Mesendoderm (in vitro differentiated cells): Measurements from ENCODE around the gene CNIH3.

Experiments used
- DNase-seq: peaks from one replicate; pipeline ENCODE4 v3.0.0; 2013
- H2AK5ac ChIP-seq: 2 replicates; pipeline ENCODE4 v1.6.1; 2013; ENCODE audit warnings: low read length, inconsistent platforms
- H2BK120ac ChIP-seq: 2 replicates; pipeline ENCODE4 v1.6.1; 2013; ENCODE audit warnings: low read depth, mild to moderate bottlenecking, low read length, moderate library complexity, mixed read lengths
- H2BK15ac ChIP-seq: replicated peaks from 2 replicates; pipeline ENCODE4 v1.6.1; 2013; ENCODE audit warnings: low read depth, mild to moderate bottlenecking, moderate library complexity
- H2BK5ac ChIP-seq: 2 replicates; pipeline ENCODE4 v1.6.1; 2013; ENCODE audit warnings: low read length, inconsistent platforms
- H3K18ac ChIP-seq: 2 replicates; pipeline ENCODE4 v1.6.1; 2013; ENCODE audit warnings: mild to moderate bottlenecking, low read length, mixed read lengths
- H3K23ac ChIP-seq: one replicate; pipeline ENCODE4 v1.6.1; 2013; ENCODE audit warnings: low read length
- H3K27ac ChIP-seq: 2 replicates; pipeline ENCODE4 v1.5.1; 2013; ENCODE audit warnings: low read depth, mild to moderate bottlenecking, inconsistent platforms, low read length, moderate library complexity
- H3K27me3 ChIP-seq: 2 replicates; pipeline ENCODE4 v1.6.1; 2013; ENCODE audit warnings: low read length, control low read depth, mild to moderate bottlenecking, inconsistent platforms; ENCODE audit not compliant: insufficient read depth, poor library complexity
- H3K36me3 ChIP-seq: 2 replicates; pipeline ENCODE4 v1.6.1; 2013; ENCODE audit warnings: low read length, inconsistent platforms; ENCODE audit not compliant: control insufficient read depth, insufficient read depth
- H3K4ac ChIP-seq: one replicate; pipeline ENCODE4 v1.6.1; 2013; ENCODE audit warnings: low read depth, mild to moderate bottlenecking, low read length, moderate library complexity
- H3K4me1 ChIP-seq: 2 replicates; pipeline ENCODE4 v1.6.1; 2013; ENCODE audit warnings: low read depth, low read length, inconsistent platforms; ENCODE audit not compliant: control insufficient read depth
- H3K4me2 ChIP-seq: 2 replicates; pipeline ENCODE4 v1.6.1; 2013; ENCODE audit warnings: low read length
- H3K4me3 ChIP-seq: 2 replicates; pipeline ENCODE4 v1.5.1; 2013; ENCODE audit warnings: mild to moderate bottlenecking, low read length
- H3K56ac ChIP-seq: one replicate; pipeline ENCODE4 v1.6.1; 2013; ENCODE audit warnings: low read length
- H3K79me1 ChIP-seq: 2 replicates; pipeline ENCODE4 v1.6.1; 2013; ENCODE audit warnings: low read length, inconsistent platforms
- H3K79me2 ChIP-seq: 2 replicates; pipeline ENCODE4 v1.6.1; 2013; ENCODE audit warnings: mild to moderate bottlenecking, low read length; ENCODE audit not compliant: control insufficient read depth, insufficient read depth
- H3K9ac ChIP-seq: 2 replicates; pipeline ENCODE4 v1.6.1; 2013; ENCODE audit warnings: low read length, inconsistent platforms
- H4K5ac ChIP-seq: one replicate; pipeline ENCODE4 v1.6.1; 2013; ENCODE audit warnings: low read length
- H4K8ac ChIP-seq: one replicate; pipeline ENCODE4 v1.6.1; 2013; ENCODE audit warnings: low read depth, mild to moderate bottlenecking, control low read depth, low read length, moderate library complexity
- WGBS: extraction: QIAGEN DNeasy Blood & Tissue Kit; methylation state at CpG from one replicate; pipeline ENCODE4 v1.1.7; 2013; ENCODE audit warnings: low lambda C conversion rate, missing lambda C conversion rate; ENCODE audit not compliant: insufficient coverage; ENCODE audit errors: extremely low coverage; 5-methylcytosine and 5-hydroxymethylcytosine counted together

CNIH3 gene

GRCh38 chr1:224740685-224741052, 124.6 kb downstream of the CNIH3 start:
- H3K79me1 ChIP-seq, result no peaks in the 10 kb centered on the region
- no peak overlapping the region for H2AK5ac ChIP-seq
- no peaks in the 10 kb centered on the region for H3K79me2 ChIP-seq
- no peak overlapping the region for H2BK120ac ChIP-seq
- no peak overlapping the region for H4K8ac ChIP-seq
- no CpG with 5 or more reads among the region's 5 CpGs for WGBS
- no peaks in the 10 kb centered on the region for H3K36me3 ChIP-seq
- DNase-seq, result no peak
- no peak overlapping the region for H3K4me3 ChIP-seq
- no peak overlapping the region for H2BK15ac ChIP-seq
- peaks cover 6% of the 10 kb centered on the region for H3K4me1 ChIP-seq
- no peak overlapping the region for H2BK5ac ChIP-seq
- H3K4me2 ChIP-seq, result no peak overlapping the region
- H3K27me3 ChIP-seq, result no peaks in the 10 kb centered on the region
- no peak overlapping the region for H4K5ac ChIP-seq
- no peak overlapping the region for H3K27ac ChIP-seq
- H3K23ac ChIP-seq, result no peak overlapping the region
- no peak overlapping the region for H3K9ac ChIP-seq
- no peak overlapping the region for H3K56ac ChIP-seq
- no peak overlapping the region for H3K4ac ChIP-seq
- H3K18ac ChIP-seq, result no peak overlapping the region

GRCh38 chr1:224742349-224742748, 126.2 kb downstream of the CNIH3 start:
- no peak overlapping the region for H3K4ac ChIP-seq
- H3K23ac ChIP-seq, result no peak overlapping the region
- no peaks in the 10 kb centered on the region for H3K79me1 ChIP-seq
- H3K36me3 ChIP-seq, result no peaks in the 10 kb centered on the region
- no peak overlapping the region for H2AK5ac ChIP-seq
- no peak for DNase-seq
- H3K18ac ChIP-seq, result no peak overlapping the region
- H4K5ac ChIP-seq, result no peak overlapping the region
- no peak overlapping the region for H3K9ac ChIP-seq
- H4K8ac ChIP-seq, result no peak overlapping the region
- H2BK120ac ChIP-seq, result no peak overlapping the region
- no peaks in the 10 kb centered on the region for H3K27me3 ChIP-seq
- no peaks in the 10 kb centered on the region for H3K79me2 ChIP-seq
- no peak overlapping the region for H2BK5ac ChIP-seq
- H3K27ac ChIP-seq, result no peak overlapping the region
- no peak overlapping the region for H3K56ac ChIP-seq
- no peak overlapping the region for H3K4me3 ChIP-seq
- H3K4me1 ChIP-seq, result peaks cover under 1% of the 10 kb centered on the region
- H2BK15ac ChIP-seq, result no peak overlapping the region
- no peak overlapping the region for H3K4me2 ChIP-seq
- no CpG with 5 or more reads among the region's 6 CpGs for WGBS

- H3K4me3 ChIP-seq, result no peak overlapping the region
- H2AK5ac ChIP-seq, result no peak overlapping the region
- H3K79me1 ChIP-seq, result no peaks in the 10 kb centered on the region
- H3K36me3 ChIP-seq, result no peaks in the 10 kb centered on the region
- H3K4me1 ChIP-seq, result no peaks in the 10 kb centered on the region
- H3K27me3 ChIP-seq, result no peaks in the 10 kb centered on the region
- H2BK15ac ChIP-seq, result no peak overlapping the region
- H4K5ac ChIP-seq, result no peak overlapping the region
- H3K56ac ChIP-seq, result no peak overlapping the region
- WGBS, result no CpG with 5 or more reads among the region's 9 CpGs
- H3K9ac ChIP-seq, result no peak overlapping the region
- H2BK120ac ChIP-seq, result no peak overlapping the region
- no peak overlapping the region for H3K4me2 ChIP-seq
- H2BK5ac ChIP-seq, result no peak overlapping the region
- H3K23ac ChIP-seq, result no peak overlapping the region
- H4K8ac ChIP-seq, result no peak overlapping the region
- no peak overlapping the region for H3K27ac ChIP-seq
- H3K4ac ChIP-seq, result no peak overlapping the region
- no peak overlapping the region for H3K18ac ChIP-seq
- no peak for DNase-seq
- no peaks in the 10 kb centered on the region for H3K79me2 ChIP-seq
Observed at GRCh38 chr1:224743608-224744164, 127.6 kb downstream of the CNIH3 start.

GRCh38 chr1:224744521-224744920, 128.4 kb downstream of the CNIH3 start:
- H3K79me2 ChIP-seq, result no peaks in the 10 kb centered on the region
- no peak overlapping the region for H4K5ac ChIP-seq
- WGBS, result no CpG with 5 or more reads among the region's 5 CpGs
- no peaks in the 10 kb centered on the region for H3K4me1 ChIP-seq
- no peak overlapping the region for H3K4me2 ChIP-seq
- H3K79me1 ChIP-seq, result no peaks in the 10 kb centered on the region
- no peaks in the 10 kb centered on the region for H3K36me3 ChIP-seq
- no peak overlapping the region for H3K4me3 ChIP-seq
- no peak overlapping the region for H2AK5ac ChIP-seq
- no peak overlapping the region for H3K56ac ChIP-seq
- H4K8ac ChIP-seq, result no peak overlapping the region
- no peak overlapping the region for H3K23ac ChIP-seq
- no peak overlapping the region for H3K9ac ChIP-seq
- H3K27me3 ChIP-seq, result no peaks in the 10 kb centered on the region
- DNase-seq, result no peak
- no peak overlapping the region for H3K27ac ChIP-seq
- H3K18ac ChIP-seq, result no peak overlapping the region
- H2BK15ac ChIP-seq, result no peak overlapping the region
- H3K4ac ChIP-seq, result no peak overlapping the region
- H2BK120ac ChIP-seq, result no peak overlapping the region
- no peak overlapping the region for H2BK5ac ChIP-seq

GRCh38 chr1:224745394-224745793, 129.3 kb downstream of the CNIH3 start:
- no CpG with 5 or more reads among the region's 1 CpG for WGBS
- Histone ChIP-seq H3K56ac (no peak overlapping the region), H2BK5ac (no peak overlapping the region), H3K18ac (no peak overlapping the region), H2AK5ac (no peak overlapping the region), H3K36me3 (no peaks in the 10 kb centered on the region), H3K23ac (no peak overlapping the region), H4K8ac (no peak overlapping the region), H3K4me1 (no peaks in the 10 kb centered on the region), H3K27me3 (no peaks in the 10 kb centered on the region), H3K79me2 (no peaks in the 10 kb centered on the region), H3K4ac (no peak overlapping the region), H3K4me3 (no peak overlapping the region), H2BK120ac (no peak overlapping the region), H3K9ac (no peak overlapping the region), H2BK15ac (no peak overlapping the region), H3K27ac (no peak overlapping the region), H3K79me1 (no peaks in the 10 kb centered on the region), H3K4me2 (no peak overlapping the region), H4K5ac (no peak overlapping the region)
- no peak for DNase-seq

- Histone ChIP-seq H2AK5ac (no peak overlapping the region), H3K4me2 (no peak overlapping the region), H2BK15ac (no peak overlapping the region), H3K18ac (no peak overlapping the region), H3K4ac (no peak overlapping the region), H3K23ac (no peak overlapping the region), H3K9ac (no peak overlapping the region), H3K4me3 (no peak overlapping the region), H3K36me3 (no peaks in the 10 kb centered on the region), H4K8ac (no peak overlapping the region), H2BK5ac (no peak overlapping the region), H3K79me1 (no peaks in the 10 kb centered on the region), H3K4me1 (no peaks in the 10 kb centered on the region), H3K79me2 (no peaks in the 10 kb centered on the region), H3K27ac (no peak overlapping the region), H3K27me3 (no peaks in the 10 kb centered on the region), H2BK120ac (no peak overlapping the region), H4K5ac (no peak overlapping the region), H3K56ac (no peak overlapping the region)
- no CpG with 5 or more reads among the region's 4 CpGs for WGBS
- no peak for DNase-seq
Observed at GRCh38 chr1:224745924-224746323, 129.8 kb downstream of the CNIH3 start.
